Measurements from ENCODE around the gene ZNF366. TPM values are rescaled to one million over a fixed set of nuclear protein-coding genes. Genes with fewer than 3 reads are reported as not detected.

ZNF366 gene
- total RNA-seq, 4 donors from 2014 or later: 0.38 to 3.8 (median 2.1) TPM

DNA sequence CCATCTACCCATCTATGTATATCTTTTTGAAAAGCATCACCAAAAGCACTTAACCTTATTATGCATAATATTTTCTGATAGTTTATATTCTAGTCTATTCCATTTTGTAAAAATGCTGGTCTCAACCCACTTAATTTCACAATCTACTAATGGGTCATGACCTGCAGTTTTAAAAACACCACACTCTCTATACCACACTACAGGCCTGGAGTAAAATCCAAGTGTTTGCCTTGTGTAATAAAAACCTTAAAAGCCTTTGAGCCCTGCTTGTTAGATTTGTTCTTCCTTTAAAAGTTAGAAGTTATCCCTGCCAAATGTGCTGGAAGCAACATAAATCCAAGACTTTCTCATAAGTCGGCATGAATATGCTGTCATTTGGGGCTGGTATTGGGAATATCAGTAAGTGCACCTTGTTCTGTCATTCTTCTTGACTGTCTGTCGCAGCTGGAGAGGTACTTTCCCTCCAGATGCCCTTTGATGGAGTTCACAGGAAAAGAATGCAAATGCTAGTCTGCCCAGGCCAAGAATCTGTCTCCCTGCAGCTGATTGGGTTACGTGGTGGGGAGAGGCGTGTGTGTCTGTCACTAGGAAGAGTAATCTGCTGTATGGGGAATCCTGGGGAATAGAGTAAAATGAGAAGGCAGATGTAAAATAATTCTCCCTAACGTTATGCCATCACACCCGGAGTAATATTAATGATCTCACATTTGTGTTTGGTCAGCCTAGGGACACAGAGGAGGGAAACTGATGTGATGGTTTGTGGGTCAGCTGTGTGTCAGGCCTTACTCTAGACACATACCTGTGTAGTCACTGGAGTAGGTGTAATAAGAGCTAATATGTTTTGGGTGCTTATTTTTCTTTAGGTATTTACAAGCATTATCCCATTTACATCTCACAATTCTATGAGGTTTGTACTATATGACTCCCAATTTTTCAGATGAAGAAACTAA, 79.4 kb downstream of the ZNF366 start:
- H3K27ac ChIP-seq: peak overlapping the region; percentile 15
- no peak for TF ChIP-seq POLR2A (IDR thresholded peaks at IDR 0.05)
- no peak for TF ChIP-seq EP300 (IDR thresholded peaks at IDR 0.05)
- no peak for TF ChIP-seq POLR2AphosphoS5 (IDR thresholded peaks at IDR 0.05)
- TF ChIP-seq, protein P1, sequence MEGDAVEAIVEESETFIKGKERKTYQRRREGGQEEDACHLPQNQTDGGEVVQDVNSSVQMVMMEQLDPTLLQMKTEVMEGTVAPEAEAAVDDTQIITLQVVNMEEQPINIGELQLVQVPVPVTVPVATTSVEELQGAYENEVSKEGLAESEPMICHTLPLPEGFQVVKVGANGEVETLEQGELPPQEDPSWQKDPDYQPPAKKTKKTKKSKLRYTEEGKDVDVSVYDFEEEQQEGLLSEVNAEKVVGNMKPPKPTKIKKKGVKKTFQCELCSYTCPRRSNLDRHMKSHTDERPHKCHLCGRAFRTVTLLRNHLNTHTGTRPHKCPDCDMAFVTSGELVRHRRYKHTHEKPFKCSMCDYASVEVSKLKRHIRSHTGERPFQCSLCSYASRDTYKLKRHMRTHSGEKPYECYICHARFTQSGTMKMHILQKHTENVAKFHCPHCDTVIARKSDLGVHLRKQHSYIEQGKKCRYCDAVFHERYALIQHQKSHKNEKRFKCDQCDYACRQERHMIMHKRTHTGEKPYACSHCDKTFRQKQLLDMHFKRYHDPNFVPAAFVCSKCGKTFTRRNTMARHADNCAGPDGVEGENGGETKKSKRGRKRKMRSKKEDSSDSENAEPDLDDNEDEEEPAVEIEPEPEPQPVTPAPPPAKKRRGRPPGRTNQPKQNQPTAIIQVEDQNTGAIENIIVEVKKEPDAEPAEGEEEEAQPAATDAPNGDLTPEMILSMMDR (IDR thresholded peaks at IDR 0.05): no peak
- no peak for DNase-seq (ENCODE audit: low spot score in 2 of 2)

DNA sequence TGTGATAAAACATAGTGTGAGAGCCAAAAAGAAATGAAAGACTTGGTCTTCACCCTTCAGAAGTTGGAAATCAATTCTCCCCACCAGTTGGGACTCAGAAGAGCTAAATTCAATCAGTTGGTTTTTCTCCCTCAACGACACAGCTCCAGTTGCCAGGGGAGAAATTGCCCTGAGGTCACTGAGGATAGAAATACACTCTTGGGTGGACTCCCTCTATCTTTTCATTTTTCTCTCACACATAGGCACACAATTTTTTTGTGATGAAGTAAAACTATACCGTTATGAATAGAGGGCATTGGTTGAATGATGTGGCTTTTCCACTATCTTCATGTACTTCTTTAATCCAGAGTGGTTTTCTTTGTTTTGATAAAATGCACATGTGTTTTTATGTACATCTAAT, 80.2 kb downstream of the ZNF366 start:
- WGBS: 53% methylated on average over 2 of the region's 2 CpGs
- Histone ChIP-seq H3K4me1 (peaks cover 11% of the 10 kb centered on the region), H3K36me3 (no peaks in the 10 kb centered on the region), H3K4me3 (no peak overlapping the region), H3K9me3 (no peaks in the 10 kb centered on the region), H3K27ac (no peak overlapping the region), H3K27me3 (no peaks in the 10 kb centered on the region)
- TF ChIP-seq POLR2AphosphoS5 (IDR thresholded peaks at IDR 0.05) (no peak), POLR2A (IDR thresholded peaks at IDR 0.05) (no peak), EP300 (IDR thresholded peaks at IDR 0.05) (no peak)
- TF ChIP-seq, protein P1 (IDR thresholded peaks at IDR 0.05): no peak
- DNase-seq (ENCODE audit: low spot score in 2 of 2): no peak

More for the DNA sequence above, 79.4 kb downstream of the ZNF366 start:
- no peaks in the 10 kb centered on the region for H3K27me3 ChIP-seq
- no peaks in the 10 kb centered on the region for H3K9me3 ChIP-seq
- H3K4me1 ChIP-seq: peaks cover 17% of the 10 kb centered on the region
- no peak overlapping the region for H3K4me3 ChIP-seq
- 25% methylated on average over 6 of the region's 6 CpGs for WGBS
- no peaks in the 10 kb centered on the region for H3K36me3 ChIP-seq

DNA sequence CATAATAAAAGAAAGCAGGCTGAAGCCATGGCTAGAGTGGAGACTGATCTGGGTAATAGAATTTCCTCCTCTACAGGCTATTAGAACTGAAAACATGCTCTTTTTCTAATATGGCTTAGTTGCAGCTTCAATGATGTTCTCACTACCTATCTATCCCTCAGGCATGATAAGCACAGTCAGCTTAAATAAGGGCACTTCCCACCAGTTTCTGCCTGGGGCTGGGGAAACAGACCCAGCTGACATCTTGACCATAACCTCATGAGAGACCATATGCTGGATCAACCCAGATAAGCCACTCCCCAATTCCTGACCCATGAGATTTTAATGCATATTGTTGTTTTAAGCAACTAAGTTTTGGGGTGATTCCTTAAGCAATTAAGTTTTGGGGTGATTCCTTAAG, 81.2 kb downstream of the ZNF366 start:
- DNase-seq (ENCODE audit: low spot score in 2 of 2): no peak
- no peak overlapping the region for H3K27ac ChIP-seq
- no peaks in the 10 kb centered on the region for H3K36me3 ChIP-seq
- H3K9me3 ChIP-seq: no peaks in the 10 kb centered on the region
- no peak overlapping the region for H3K4me3 ChIP-seq
- TF ChIP-seq POLR2AphosphoS5 (IDR thresholded peaks at IDR 0.05) (no peak), EP300 (IDR thresholded peaks at IDR 0.05) (no peak), POLR2A (IDR thresholded peaks at IDR 0.05) (no peak)
- TF ChIP-seq, protein P1 (IDR thresholded peaks at IDR 0.05): no peak
- no peaks in the 10 kb centered on the region for H3K27me3 ChIP-seq
- peaks cover 11% of the 10 kb centered on the region for H3K4me1 ChIP-seq

DNA sequence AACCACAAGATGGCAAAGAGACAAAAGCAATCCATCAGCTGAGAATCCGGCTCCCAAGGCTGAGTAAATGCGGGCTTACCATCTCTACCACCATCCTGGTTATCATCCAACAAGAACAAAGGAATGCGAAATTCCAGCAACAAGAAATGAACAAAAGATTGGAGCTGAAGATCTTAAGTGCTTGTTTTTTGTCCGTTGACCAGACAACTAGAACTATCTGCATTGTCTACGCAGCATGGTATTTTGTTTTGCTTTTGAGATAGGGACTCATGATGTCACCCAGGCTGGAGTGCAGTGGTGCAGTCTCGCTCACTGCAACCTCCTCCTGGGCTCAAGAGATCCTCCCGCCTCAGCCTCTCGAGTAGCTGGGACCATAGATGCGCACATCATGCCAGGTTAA, 88.9 kb downstream of the ZNF366 start:
- no peak overlapping the region for H3K27ac ChIP-seq
- WGBS: 82% methylated on average over 9 of the region's 9 CpGs
- H3K36me3 ChIP-seq: no peaks in the 10 kb centered on the region
- no peak overlapping the region for H3K4me3 ChIP-seq
- no peak for DNase-seq (ENCODE audit: low spot score in 2 of 2)
- peaks cover 3% of the 10 kb centered on the region for H3K4me1 ChIP-seq
- H3K27me3 ChIP-seq: no peaks in the 10 kb centered on the region
- no peak for TF ChIP-seq EP300 (IDR thresholded peaks at IDR 0.05)
- TF ChIP-seq, protein P1 (IDR thresholded peaks at IDR 0.05): no peak
- TF ChIP-seq POLR2AphosphoS5 (IDR thresholded peaks at IDR 0.05): no peak
- no peak for TF ChIP-seq POLR2A (IDR thresholded peaks at IDR 0.05)
- H3K9me3 ChIP-seq: no peaks in the 10 kb centered on the region

DNA sequence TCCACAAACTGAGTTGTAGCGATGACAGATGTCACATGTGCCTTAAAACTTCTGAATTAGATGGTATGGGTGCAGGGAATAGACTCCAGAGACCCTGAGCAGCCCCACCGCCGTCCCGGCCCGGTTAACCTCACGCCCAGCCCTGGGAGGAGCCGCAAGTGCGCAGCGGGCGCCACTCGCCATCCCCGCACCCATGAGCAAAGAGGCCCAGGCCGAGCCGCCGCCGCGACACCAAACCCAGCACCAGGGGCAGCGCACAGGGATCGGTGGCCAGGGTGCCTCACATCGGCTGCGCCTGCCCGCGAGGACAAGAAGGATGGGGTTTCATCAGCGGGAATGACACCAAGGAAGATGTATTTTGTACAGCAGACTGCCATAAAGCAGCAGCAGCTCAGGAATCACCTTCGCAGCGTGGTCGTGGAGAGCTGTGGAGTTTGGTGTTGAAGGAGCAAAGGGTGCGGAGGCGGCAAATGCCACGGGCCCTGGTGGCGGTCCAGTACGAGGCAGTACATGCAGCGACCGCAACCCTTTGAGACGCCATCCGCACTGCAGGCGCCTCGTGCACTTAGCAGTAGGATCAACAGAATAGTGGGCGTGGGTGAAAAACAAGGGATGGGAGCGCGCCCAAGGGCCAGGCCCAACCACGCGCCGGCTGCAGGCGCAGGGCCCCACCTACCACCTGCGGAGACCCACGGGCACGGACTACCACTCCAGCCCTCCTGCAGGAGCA, 89.7 kb downstream of the ZNF366 start:
- no peak overlapping the region for H3K4me3 ChIP-seq
- no peaks in the 10 kb centered on the region for H3K36me3 ChIP-seq
- peaks cover 3% of the 10 kb centered on the region for H3K4me1 ChIP-seq
- WGBS: 93% methylated on average over 30 of the region's 48 CpGs
- H3K27me3 ChIP-seq: no peaks in the 10 kb centered on the region
- no peak for DNase-seq (ENCODE audit: low spot score in 2 of 2)
- TF ChIP-seq, protein P1 (IDR thresholded peaks at IDR 0.05): no peak
- TF ChIP-seq POLR2AphosphoS5 (IDR thresholded peaks at IDR 0.05): no peak
- TF ChIP-seq EP300 (IDR thresholded peaks at IDR 0.05): no peak
- H3K9me3 ChIP-seq: no peaks in the 10 kb centered on the region
- no peak overlapping the region for H3K27ac ChIP-seq

Data from suprapubic skin (tissue), 4 donors.